Mucosa of stomach (tissue), 1 donor: ENCODE measurements around the gene INTS11.

Source experiments
- H3K27me3 ChIP-seq: one replicate; pipeline ENCODE4 v1.7.0; 2013; ENCODE audit warnings: mild to moderate bottlenecking, low read length; ENCODE audit not compliant: control insufficient read depth, insufficient read depth
- H3K36me3 ChIP-seq: one replicate; pipeline ENCODE4 v1.7.0; 2013; ENCODE audit warnings: low read length; ENCODE audit not compliant: control insufficient read depth, insufficient read depth
- H3K4me1 ChIP-seq: one replicate; pipeline ENCODE4 v1.7.0; 2013; ENCODE audit warnings: mild to moderate bottlenecking, low read length; ENCODE audit not compliant: control insufficient read depth, insufficient read depth
- H3K4me3 ChIP-seq: one replicate; pipeline ENCODE4 v1.7.0; 2013; ENCODE audit warnings: low read length
- H3K9ac ChIP-seq: one replicate; pipeline ENCODE4 v1.7.0; 2013; ENCODE audit warnings: mild to moderate bottlenecking, low read length, moderate library complexity
- H3K9me3 ChIP-seq: one replicate; pipeline ENCODE4 v1.7.0; 2013; ENCODE audit warnings: mild to moderate bottlenecking, low read length, moderate library complexity; ENCODE audit not compliant: control insufficient read depth
- donor health status: Pancreatic carcinoma.

Gene INTS11

GRCh38 chr1:1337793-1338147 lies 13.3 kb upstream of the INTS11 start:
- Histone ChIP-seq H3K9me3 (no peaks in the 10 kb centered on the region), H3K4me3 (no peak overlapping the region), H3K9ac (no peak overlapping the region), H3K4me1 (peaks cover 14% of the 10 kb centered on the region), H3K36me3 (no peaks in the 10 kb centered on the region), H3K27me3 (no peaks in the 10 kb centered on the region)

- Histone ChIP-seq H3K9me3 (no peaks in the 10 kb centered on the region), H3K4me1 (peaks cover 17% of the 10 kb centered on the region), H3K27me3 (no peaks in the 10 kb centered on the region), H3K9ac (no peak overlapping the region), H3K4me3 (no peak overlapping the region), H3K36me3 (no peaks in the 10 kb centered on the region)
Observed at GRCh38 chr1:1336931-1337792, 12.7 kb upstream of the INTS11 start.

GRCh38 chr1:1336446-1336845 lies 12.0 kb upstream of the INTS11 start:
- H3K9me3 ChIP-seq = no peaks in the 10 kb centered on the region
- H3K4me1 ChIP-seq = peaks cover 18% of the 10 kb centered on the region
- no peak overlapping the region for H3K4me3 ChIP-seq
- no peak overlapping the region for H3K9ac ChIP-seq
- H3K36me3 ChIP-seq = no peaks in the 10 kb centered on the region
- peaks cover 3% of the 10 kb centered on the region for H3K27me3 ChIP-seq

- Histone ChIP-seq H3K4me1 (peaks cover 24% of the 10 kb centered on the region), H3K36me3 (no peaks in the 10 kb centered on the region), H3K9ac (no peak overlapping the region), H3K9me3 (no peaks in the 10 kb centered on the region), H3K4me3 (no peak overlapping the region), H3K27me3 (peaks cover 9% of the 10 kb centered on the region)
Observed at GRCh38 chr1:1335792-1336248, 11.4 kb upstream of the INTS11 start.

GRCh38 chr1:1335283-1335682 lies 10.8 kb upstream of the INTS11 start:
- no peak overlapping the region for H3K9ac ChIP-seq
- H3K4me3 ChIP-seq = no peak overlapping the region
- peaks cover 15% of the 10 kb centered on the region for H3K27me3 ChIP-seq
- no peaks in the 10 kb centered on the region for H3K9me3 ChIP-seq
- H3K4me1 ChIP-seq = peaks cover 28% of the 10 kb centered on the region
- no peaks in the 10 kb centered on the region for H3K36me3 ChIP-seq

GRCh38 chr1:1334835-1335234 lies 10.4 kb upstream of the INTS11 start:
- Histone ChIP-seq H3K27me3 (peaks cover 15% of the 10 kb centered on the region), H3K4me1 (peaks cover 28% of the 10 kb centered on the region), H3K9ac (no peak overlapping the region), H3K36me3 (no peaks in the 10 kb centered on the region), H3K9me3 (no peaks in the 10 kb centered on the region), H3K4me3 (no peak overlapping the region)

- peaks cover 15% of the 10 kb centered on the region for H3K27me3 ChIP-seq
- no peak overlapping the region for H3K9ac ChIP-seq
- no peaks in the 10 kb centered on the region for H3K36me3 ChIP-seq
- H3K9me3 ChIP-seq = no peaks in the 10 kb centered on the region
- peaks cover 28% of the 10 kb centered on the region for H3K4me1 ChIP-seq
- H3K4me3 ChIP-seq = no peak overlapping the region
Observed at GRCh38 chr1:1333551-1334241, 9.2 kb upstream of the INTS11 start.

GRCh38 chr1:1332774-1333480 lies 8.5 kb upstream of the INTS11 start:
- Histone ChIP-seq H3K4me1 (peaks cover 28% of the 10 kb centered on the region), H3K9ac (no peak overlapping the region), H3K27me3 (peaks cover 15% of the 10 kb centered on the region), H3K9me3 (no peaks in the 10 kb centered on the region), H3K4me3 (no peak overlapping the region), H3K36me3 (no peaks in the 10 kb centered on the region)

- no peak overlapping the region for H3K4me3 ChIP-seq
- H3K9me3 ChIP-seq = no peaks in the 10 kb centered on the region
- H3K4me1 ChIP-seq = peaks cover 23% of the 10 kb centered on the region
- no peak overlapping the region for H3K9ac ChIP-seq
- H3K36me3 ChIP-seq = no peaks in the 10 kb centered on the region
- peaks cover 15% of the 10 kb centered on the region for H3K27me3 ChIP-seq
Observed at GRCh38 chr1:1332031-1332755, 7.7 kb upstream of the INTS11 start.

GRCh38 chr1:1331068-1331965 lies 6.9 kb upstream of the INTS11 start, which contains the start of gene TAS1R3:
TAS1R3 (plus strand) TSS chr1:1331280; CDS start chr1:1331346, 66 bp downstream.
- peaks cover 24% of the 10 kb centered on the region for H3K4me1 ChIP-seq
- no peaks in the 10 kb centered on the region for H3K9me3 ChIP-seq
- H3K4me3 ChIP-seq = no peak within 1 kb of the TSS
- H3K36me3 ChIP-seq = no peaks in the 10 kb centered on the region
- H3K9ac ChIP-seq = no peak within 1 kb of the TSS
- H3K27me3 ChIP-seq = peaks cover 15% of the 10 kb centered on the region
